ENCODE data around the gene GPRC5C. TPM values are rescaled to one million over a fixed set of nuclear protein-coding genes. Genes with fewer than 3 reads are reported as not detected.
"Not testable (repeated sequence)": the region's sequence is repeated elsewhere in the genome, so short reads cannot be mapped to it uniquely, and the experiment has no call there.

Gene GPRC5C
- total RNA-seq, 1 donor from 2014 or later = 0.20 TPM

GRCh38 chr17:74405311-74405710, 26.6 kb upstream of the GPRC5C start:
- intact Hi-C loops (cut with micrococcal nuclease) = not testable (repeated sequence)

- intact Hi-C loops (cut with micrococcal nuclease) = no loop called here
These were observed 24.5 kb upstream of the GPRC5C start for GRCh38 chr17:74407384-74407783.

- intact Hi-C loops (cut with micrococcal nuclease) = no loop called here
These were observed 23.6 kb upstream of the GPRC5C start for GRCh38 chr17:74408262-74408661.

- intact Hi-C loops (cut with micrococcal nuclease) = no loop called here
These were observed 23.1 kb upstream of the GPRC5C start for GRCh38 chr17:74408815-74409214.

GRCh38 chr17:74410001-74410443, 21.9 kb upstream of the GPRC5C start:
- intact Hi-C loops (cut with micrococcal nuclease) = no loop called here

GRCh38 chr17:74412581-74412980, 19.3 kb upstream of the GPRC5C start:
- intact Hi-C loops (cut with micrococcal nuclease) = no loop called here

GRCh38 chr17:74413491-74413890, 18.4 kb upstream of the GPRC5C start:
- intact Hi-C loops (cut with micrococcal nuclease) = no loop called here

GRCh38 chr17:74414510-74414909, 17.4 kb upstream of the GPRC5C start:
- intact Hi-C loops (cut with micrococcal nuclease) = no loop called here

GRCh38 chr17:74415608-74416396, 16.1 kb upstream of the GPRC5C start:
- intact Hi-C loops (cut with micrococcal nuclease) = no loop called here

GRCh38 chr17:74417178-74418045, 14.5 kb upstream of the GPRC5C start:
- intact Hi-C loops (cut with micrococcal nuclease) = no loop called here

- intact Hi-C loops (cut with micrococcal nuclease) = no loop called here
These were observed 11.9 kb upstream of the GPRC5C start for GRCh38 chr17:74419928-74420411.

GRCh38 chr17:74424117-74424516, 7.8 kb upstream of the GPRC5C start:
- intact Hi-C loops (cut with micrococcal nuclease) = no loop called here

GRCh38 chr17:74424657-74425056, 7.2 kb upstream of the GPRC5C start:
- intact Hi-C loops (cut with micrococcal nuclease) = no loop called here

- intact Hi-C loops (cut with micrococcal nuclease) = no loop called here
These were observed 5.3 kb upstream of the GPRC5C start for GRCh38 chr17:74426551-74427047.

GRCh38 chr17:74427048-74427762, 4.7 kb upstream of the GPRC5C start:
- intact Hi-C loops (cut with micrococcal nuclease) = no loop called here

- intact Hi-C loops (cut with micrococcal nuclease) = no loop called here
These were observed 4.1 kb upstream of the GPRC5C start for GRCh38 chr17:74427763-74428153.

- intact Hi-C loops (cut with micrococcal nuclease) = no loop called here
These were observed 2.1 kb upstream of the GPRC5C start for GRCh38 chr17:74429604-74430384.

- intact Hi-C loops (cut with micrococcal nuclease) = no loop called here
These were observed 1.5 kb upstream of the GPRC5C start for GRCh38 chr17:74430385-74430705.

- intact Hi-C loops (cut with micrococcal nuclease) = no loop called here
These were observed 951 bp upstream of the GPRC5C start for GRCh38 chr17:74430706-74431567.

- intact Hi-C loops (cut with micrococcal nuclease) = loop anchor here (2.0 kb wide), 1 partner anchor 22 kb away; no protein-coding TSS in a partner anchor
These were observed 469 bp downstream of the GPRC5C start for GRCh38 chr17:74432424-74432690.
